PC-9 (cell line): Measurements from ENCODE around the gene SLC44A4.
"Not testable (repeated sequence)": the region's sequence is repeated elsewhere in the genome, so short reads cannot be mapped to it uniquely, and the experiment has no call there.

Experiments
- EZH2 ChIP-seq: fragments of 200-600 bp; sonication (generic); IDR thresholded peaks from 2 replicates; pipeline ENCODE4 v1.8.0; 2017; ENCODE audit warnings: antibody characterized with exemption, low read depth
- TF ChIP-seq, protein P1 (sequence below): fragments of 200-600 bp; sonication (generic); conservative IDR thresholded peaks from 2 replicates; pipeline ENCODE4 v1.6.1; 2017; ENCODE audit warnings: mixed run types, antibody characterized with exemption, mild to moderate bottlenecking, moderate library complexity

DNA sequence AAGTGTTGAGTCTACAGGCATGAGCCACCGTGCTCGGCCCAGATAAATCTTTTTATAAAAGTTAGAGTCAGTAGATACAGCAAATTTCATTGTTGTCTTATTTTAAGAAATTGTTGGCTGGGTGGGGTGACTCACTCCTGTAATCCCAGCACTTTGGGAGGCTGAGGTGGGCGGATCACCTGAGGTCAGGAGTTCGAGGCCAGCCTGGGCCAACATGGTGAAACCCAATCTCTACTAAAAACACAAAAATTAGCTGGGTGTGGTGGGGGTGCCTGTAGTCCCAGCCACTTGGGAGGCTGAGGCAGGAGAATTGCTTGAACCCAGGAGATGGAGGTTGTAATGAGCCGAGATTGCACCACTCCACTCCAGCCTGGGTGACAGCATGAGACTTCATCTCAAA lies 29.5 kb upstream of the SLC44A4 start:
- TF ChIP-seq, protein P1, sequence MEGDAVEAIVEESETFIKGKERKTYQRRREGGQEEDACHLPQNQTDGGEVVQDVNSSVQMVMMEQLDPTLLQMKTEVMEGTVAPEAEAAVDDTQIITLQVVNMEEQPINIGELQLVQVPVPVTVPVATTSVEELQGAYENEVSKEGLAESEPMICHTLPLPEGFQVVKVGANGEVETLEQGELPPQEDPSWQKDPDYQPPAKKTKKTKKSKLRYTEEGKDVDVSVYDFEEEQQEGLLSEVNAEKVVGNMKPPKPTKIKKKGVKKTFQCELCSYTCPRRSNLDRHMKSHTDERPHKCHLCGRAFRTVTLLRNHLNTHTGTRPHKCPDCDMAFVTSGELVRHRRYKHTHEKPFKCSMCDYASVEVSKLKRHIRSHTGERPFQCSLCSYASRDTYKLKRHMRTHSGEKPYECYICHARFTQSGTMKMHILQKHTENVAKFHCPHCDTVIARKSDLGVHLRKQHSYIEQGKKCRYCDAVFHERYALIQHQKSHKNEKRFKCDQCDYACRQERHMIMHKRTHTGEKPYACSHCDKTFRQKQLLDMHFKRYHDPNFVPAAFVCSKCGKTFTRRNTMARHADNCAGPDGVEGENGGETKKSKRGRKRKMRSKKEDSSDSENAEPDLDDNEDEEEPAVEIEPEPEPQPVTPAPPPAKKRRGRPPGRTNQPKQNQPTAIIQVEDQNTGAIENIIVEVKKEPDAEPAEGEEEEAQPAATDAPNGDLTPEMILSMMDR: not testable (repeated sequence)
- not testable (repeated sequence) for TF ChIP-seq EZH2
